ENCODE data around the gene SOX2. TPM values are rescaled to one million over a fixed set of nuclear protein-coding genes. Genes with fewer than 3 reads are reported as not detected.

SOX2 gene
- total RNA-seq, 1 donor from 2014 or later: 2.9 TPM

GRCh38 chr3:181722766-181723425 lies 11.2 kb downstream of the SOX2 start:
- no peak overlapping the region for H3K4me3 ChIP-seq
- H3K36me3 ChIP-seq: no peaks in the 10 kb centered on the region
- H3K27me3 ChIP-seq: peaks cover 4% of the 10 kb centered on the region
- peaks cover 27% of the 10 kb centered on the region for H3K4me1 ChIP-seq
- no peak overlapping the region for H3K27ac ChIP-seq
- no peaks in the 10 kb centered on the region for H3K9me3 ChIP-seq
- intact Hi-C loops (cut with DNase I): no loop called here
- DNase-seq (ENCODE audit: extremely low spot score in 2 of 2): no peak
- no peak for TF ChIP-seq CTCF (IDR thresholded peaks at IDR 0.05)
- no peak for TF ChIP-seq POLR2A (IDR thresholded peaks at IDR 0.05)
- TF ChIP-seq POLR2AphosphoS5 (IDR thresholded peaks at IDR 0.05; ENCODE audit: insufficient read depth in 1 of 2, low read depth in 1 of 2): no peak

GRCh38 chr3:181723625-181724191 lies 12.0 kb downstream of the SOX2 start:
- peaks cover 27% of the 10 kb centered on the region for H3K4me1 ChIP-seq
- DNase-seq (ENCODE audit: extremely low spot score in 2 of 2): no peak
- TF ChIP-seq POLR2A (IDR thresholded peaks at IDR 0.05): no peak
- TF ChIP-seq CTCF (IDR thresholded peaks at IDR 0.05): no peak
- no peak for TF ChIP-seq POLR2AphosphoS5 (IDR thresholded peaks at IDR 0.05; ENCODE audit: insufficient read depth in 1 of 2, low read depth in 1 of 2)
- H3K36me3 ChIP-seq: no peaks in the 10 kb centered on the region
- H3K9me3 ChIP-seq: no peaks in the 10 kb centered on the region
- intact Hi-C loops (cut with DNase I): no loop called here
- H3K4me3 ChIP-seq: no peak overlapping the region
- peaks cover 4% of the 10 kb centered on the region for H3K27me3 ChIP-seq
- H3K27ac ChIP-seq: no peak overlapping the region

GRCh38 chr3:181724192-181724965 lies 12.7 kb downstream of the SOX2 start:
- peaks cover 27% of the 10 kb centered on the region for H3K4me1 ChIP-seq
- intact Hi-C loops (cut with DNase I): no loop called here

GRCh38 chr3:181725131-181725731 lies 13.5 kb downstream of the SOX2 start:
- intact Hi-C loops (cut with DNase I): no loop called here
- TF ChIP-seq CTCF (IDR thresholded peaks at IDR 0.05) (no peak), POLR2A (IDR thresholded peaks at IDR 0.05) (no peak), POLR2AphosphoS5 (IDR thresholded peaks at IDR 0.05; ENCODE audit: insufficient read depth in 1 of 2, low read depth in 1 of 2) (no peak)
- DNase-seq (ENCODE audit: extremely low spot score in 2 of 2): no peak
- no peak overlapping the region for H3K4me3 ChIP-seq
- no peaks in the 10 kb centered on the region for H3K36me3 ChIP-seq
- peaks cover 27% of the 10 kb centered on the region for H3K4me1 ChIP-seq
- H3K9me3 ChIP-seq: no peaks in the 10 kb centered on the region
- no peak overlapping the region for H3K27ac ChIP-seq
- H3K27me3 ChIP-seq: peaks cover 4% of the 10 kb centered on the region

More at GRCh38 chr3:181724192-181724965, 12.7 kb downstream of the SOX2 start:
- H3K9me3 ChIP-seq: no peaks in the 10 kb centered on the region
- peaks cover 4% of the 10 kb centered on the region for H3K27me3 ChIP-seq
- H3K36me3 ChIP-seq: no peaks in the 10 kb centered on the region
- no peak for DNase-seq (ENCODE audit: extremely low spot score in 2 of 2)
- TF ChIP-seq POLR2AphosphoS5 (IDR thresholded peaks at IDR 0.05; ENCODE audit: insufficient read depth in 1 of 2, low read depth in 1 of 2): no peak
- no peak for TF ChIP-seq CTCF (IDR thresholded peaks at IDR 0.05)
- TF ChIP-seq POLR2A (IDR thresholded peaks at IDR 0.05): no peak
- no peak overlapping the region for H3K27ac ChIP-seq
- no peak overlapping the region for H3K4me3 ChIP-seq
